ENCODE results near the gene APOO. TPM values are rescaled to one million over a fixed set of nuclear protein-coding genes. Genes with fewer than 3 reads are reported as not detected.
A peak's percentile ranks its signal among the peaks of the same experiment; 100 is the strongest.

The APOO gene
- total RNA-seq, 1 donor from 2014 or later: 18.4 TPM

GRCh38 chrX:23784470-23785331 lies 123.0 kb downstream of the APOO start:
- ATAC-seq: peak; percentile 7

GRCh38 chrX:23783589-23784469 lies 123.9 kb downstream of the APOO start:
- ATAC-seq: no peak

Other genes with a start within 250 kb of the APOO start
- gene PRDX4, start 240.4 kb downstream of the APOO start, total RNA-seq: 56.9 TPM
- 7.2 TPM for gene ACOT9, start 164.7 kb downstream of the APOO start, total RNA-seq
- gene SAT1, start 124.8 kb downstream of the APOO start, total RNA-seq: 272 TPM
- gene CXorf58, start 68 bp upstream of the APOO start, total RNA-seq: not detected
- gene KLHL15, start 119.2 kb upstream of the APOO start, total RNA-seq: 2.1 TPM
- gene EIF2S3, start 147.0 kb upstream of the APOO start, total RNA-seq: 142 TPM
- gene ZFX, start 241.8 kb upstream of the APOO start, total RNA-seq: 28.4 TPM